Neuronal stem cell (in vitro differentiated cells): ENCODE results near the gene BNC1.
"Not testable (repeated sequence)": the region's sequence is repeated elsewhere in the genome, so short reads cannot be mapped to it uniquely, and the experiment has no call there.

ENCODE experiments used
- DNase-seq: peaks from one replicate; pipeline ENCODE4 v3.0.0-alpha.2; 2013; ENCODE audit warnings: low spot score
- H2AFZ ChIP-seq: one replicate; pipeline ENCODE4 v1.6.1; 2013; ENCODE audit warnings: mild to moderate bottlenecking, low read length, inconsistent platforms
- H2AK5ac ChIP-seq: 2 replicates; pipeline ENCODE4 v1.6.1; 2013; ENCODE audit warnings: low read depth, mild to moderate bottlenecking, inconsistent platforms, low read length, moderate library complexity, mixed read lengths
- H2BK120ac ChIP-seq: 2 replicates; pipeline ENCODE4 v1.6.1; 2013; ENCODE audit warnings: low read depth, mild to moderate bottlenecking, inconsistent platforms, low read length, moderate library complexity, mixed read lengths
- H2BK12ac ChIP-seq: one replicate; pipeline ENCODE4 v1.6.1; 2013; ENCODE audit warnings: low read length, inconsistent platforms
- H2BK15ac ChIP-seq: 2 replicates; pipeline ENCODE4 v1.6.1; 2013; ENCODE audit warnings: mild to moderate bottlenecking, low read length, inconsistent platforms, mixed read lengths
- H2BK5ac ChIP-seq: one replicate; pipeline ENCODE4 v1.6.1; 2013; ENCODE audit warnings: inconsistent platforms, mild to moderate bottlenecking, low read length, moderate library complexity
- H3K14ac ChIP-seq: one replicate; pipeline ENCODE4 v1.6.1; 2013; ENCODE audit warnings: low read length, inconsistent platforms
- H3K18ac ChIP-seq: 2 replicates; pipeline ENCODE4 v1.6.1; 2013; ENCODE audit warnings: low read length, inconsistent platforms
- H3K23ac ChIP-seq: 2 replicates; pipeline ENCODE4 v1.6.1; 2013; ENCODE audit warnings: low read depth, mild to moderate bottlenecking, mixed read lengths, low read length, inconsistent platforms; ENCODE audit not compliant: poor library complexity
- H3K27ac ChIP-seq: replicated peaks from 3 replicates; pipeline ENCODE4 v1.5.1; 2013; ENCODE audit warnings: low read length, inconsistent platforms
- H3K27me3 ChIP-seq, 3 experiments: 2 replicates each; pipeline ENCODE4 v1.6.1; 2013; ENCODE audit warnings: low read length in 3 of 3, mild to moderate bottlenecking in 2 of 3, inconsistent platforms in 1 of 3, low read depth in 1 of 3, mixed read lengths in 1 of 3, moderate library complexity in 1 of 3; ENCODE audit not compliant: control insufficient read depth in 3 of 3, insufficient read depth in 3 of 3
- H3K36me3 ChIP-seq, 2 donors: replicated peaks in 1 of 2; 2 replicates each; pipeline ENCODE4 v1.6.1; 2013; ENCODE audit warnings: low read length in 2 of 2; ENCODE audit not compliant: control insufficient read depth in 2 of 2, insufficient read depth in 2 of 2
- H3K4ac ChIP-seq: 2 replicates; pipeline ENCODE4 v1.6.1; 2013; ENCODE audit warnings: inconsistent platforms, mild to moderate bottlenecking, low read length, moderate library complexity
- H3K4me1 ChIP-seq, 2 donors: 1 replicate in 1 of 2; 2 replicates in 1 of 2; pipeline ENCODE4 v1.6.1; 2013; ENCODE audit warnings: low read length in 2 of 2, low read depth in 1 of 2; ENCODE audit not compliant: control insufficient read depth in 2 of 2, insufficient read depth in 1 of 2
- H3K4me2 ChIP-seq: one replicate; pipeline ENCODE4 v1.6.1; 2013; ENCODE audit warnings: mild to moderate bottlenecking, low read length, inconsistent platforms; ENCODE audit not compliant: insufficient read depth, poor library complexity, severe bottlenecking
- H3K4me3 ChIP-seq, 2 donors: 2 replicates each; pipeline ENCODE4 v1.5.1; 2013; ENCODE audit warnings: low read length in 2 of 2, mild to moderate bottlenecking in 2 of 2, inconsistent platforms in 1 of 2, moderate library complexity in 1 of 2
- H3K79me1 ChIP-seq: one replicate; pipeline ENCODE4 v1.6.1; 2013; ENCODE audit warnings: low read depth, mild to moderate bottlenecking, inconsistent platforms, low read length, moderate library complexity
- H3K9ac ChIP-seq: one replicate; pipeline ENCODE4 v1.6.1; 2013; ENCODE audit warnings: mild to moderate bottlenecking, low read depth, low read length, inconsistent platforms; ENCODE audit not compliant: poor library complexity
- H3K9me3 ChIP-seq, 2 donors: replicated peaks in 1 of 2; 2 replicates each; pipeline versions ENCODE3 to v1.6.1; 2013; ENCODE audit warnings: low read length in 2 of 2, mild to moderate bottlenecking in 2 of 2, inconsistent platforms in 1 of 2, low read depth in 1 of 2, mixed read lengths in 1 of 2, moderate library complexity in 1 of 2; ENCODE audit not compliant: control insufficient read depth in 2 of 2, insufficient read depth in 1 of 2
- H4K8ac ChIP-seq: one replicate; pipeline ENCODE4 v1.6.1; 2013; ENCODE audit warnings: low read depth, mild to moderate bottlenecking, inconsistent platforms, low read length, moderate library complexity
- H4K91ac ChIP-seq: one replicate; pipeline ENCODE4 v1.6.1; 2013; ENCODE audit warnings: low read length, low read depth, mild to moderate bottlenecking, inconsistent platforms; ENCODE audit not compliant: poor library complexity
- WGBS, 2 donors: extraction: QIAGEN DNeasy Blood & Tissue Kit; methylation state at CpG; one replicate each; pipeline ENCODE4 v1.1.7; 2013; ENCODE audit warnings: missing lambda C conversion rate in 2 of 2, mixed read lengths in 1 of 2; ENCODE audit not compliant: insufficient read length in 2 of 2, insufficient replicate concordance in 1 of 2; ENCODE audit errors: extremely low coverage in 2 of 2; 5-methylcytosine and 5-hydroxymethylcytosine counted together

The BNC1 gene

GRCh38 chr15:83230242-83230641, 54.2 kb downstream of the BNC1 start:
- H3K9me3 ChIP-seq, result no peaks in the 10 kb centered on the region
- H3K18ac ChIP-seq, result no peak overlapping the region
- no peak overlapping the region for H2BK15ac ChIP-seq
- no peak overlapping the region for H3K4ac ChIP-seq
- no peak overlapping the region for H3K27ac ChIP-seq
- H3K79me1 ChIP-seq, result peaks cover 1% of the 10 kb centered on the region
- H3K14ac ChIP-seq, result no peak overlapping the region
- no CpG with 5 or more reads among the region's 21 CpGs for WGBS, 2 donors
- H3K36me3 ChIP-seq, result no peaks in the 10 kb centered on the region
- no peak for DNase-seq
- H2AFZ ChIP-seq, result no peak overlapping the region
- no peak overlapping the region for H2BK120ac ChIP-seq
- H2BK5ac ChIP-seq, result no peak overlapping the region
- H3K4me3 ChIP-seq, result no peak overlapping the region
- no peak overlapping the region for H3K9ac ChIP-seq
- no peak overlapping the region for H2BK12ac ChIP-seq
- no peak overlapping the region for H3K23ac ChIP-seq
- H4K8ac ChIP-seq, result no peak overlapping the region
- no peak overlapping the region for H4K91ac ChIP-seq
- H2AK5ac ChIP-seq, result no peak overlapping the region
- H3K4me1 ChIP-seq, result no peaks in the 10 kb centered on the region
- no peak overlapping the region for H3K4me2 ChIP-seq
- no peaks in the 10 kb centered on the region for H3K27me3 ChIP-seq

GRCh38 chr15:83225449-83225848, 59.0 kb downstream of the BNC1 start:
- DNase-seq, result no peak
- no peak overlapping the region for H3K9ac ChIP-seq
- no peak overlapping the region for H3K14ac ChIP-seq
- H3K9me3 ChIP-seq, result peaks cover 0 to 10% of the 10 kb centered on the region in 2 donors
- H4K8ac ChIP-seq, result no peak overlapping the region
- no peak overlapping the region for H2AK5ac ChIP-seq
- no peak overlapping the region for H2AFZ ChIP-seq
- H3K4me2 ChIP-seq, result no peak overlapping the region
- H3K4me3 ChIP-seq, result no peak overlapping the region
- H3K4me1 ChIP-seq, result no peaks in the 10 kb centered on the region
- no peak overlapping the region for H2BK15ac ChIP-seq
- no peak overlapping the region for H3K27ac ChIP-seq
- no CpG with 5 or more reads among the region's 9 CpGs for WGBS, 2 donors
- no peak overlapping the region for H3K18ac ChIP-seq
- no peak overlapping the region for H2BK12ac ChIP-seq
- H2BK5ac ChIP-seq, result no peak overlapping the region
- H3K36me3 ChIP-seq, result no peaks in the 10 kb centered on the region
- no peaks in the 10 kb centered on the region for H3K27me3 ChIP-seq
- no peak overlapping the region for H4K91ac ChIP-seq
- no peak overlapping the region for H3K4ac ChIP-seq
- no peak overlapping the region for H3K23ac ChIP-seq
- H3K79me1 ChIP-seq, result no peaks in the 10 kb centered on the region
- H2BK120ac ChIP-seq, result no peak overlapping the region

- WGBS, 2 donors, result no CpG with 5 or more reads among the region's 9 CpGs
- H3K23ac ChIP-seq, H3K27me3 ChIP-seq, H3K14ac ChIP-seq, H2AK5ac ChIP-seq, H3K4ac ChIP-seq, H4K91ac ChIP-seq, H3K4me3 ChIP-seq, H3K18ac ChIP-seq, H3K36me3 ChIP-seq, DNase-seq, H2BK15ac ChIP-seq, H2BK12ac ChIP-seq, H3K9ac ChIP-seq, H3K27ac ChIP-seq, H2BK5ac ChIP-seq, H2BK120ac ChIP-seq, H4K8ac ChIP-seq, H2AFZ ChIP-seq, H3K4me2 ChIP-seq, H3K4me1 ChIP-seq, H3K79me1 ChIP-seq: not testable (repeated sequence)
- H3K9me3 ChIP-seq, result peaks cover 0 to 16% of the 10 kb centered on the region in 2 donors
Observed at GRCh38 chr15:83221781-83222180, 62.7 kb downstream of the BNC1 start.

DNA sequence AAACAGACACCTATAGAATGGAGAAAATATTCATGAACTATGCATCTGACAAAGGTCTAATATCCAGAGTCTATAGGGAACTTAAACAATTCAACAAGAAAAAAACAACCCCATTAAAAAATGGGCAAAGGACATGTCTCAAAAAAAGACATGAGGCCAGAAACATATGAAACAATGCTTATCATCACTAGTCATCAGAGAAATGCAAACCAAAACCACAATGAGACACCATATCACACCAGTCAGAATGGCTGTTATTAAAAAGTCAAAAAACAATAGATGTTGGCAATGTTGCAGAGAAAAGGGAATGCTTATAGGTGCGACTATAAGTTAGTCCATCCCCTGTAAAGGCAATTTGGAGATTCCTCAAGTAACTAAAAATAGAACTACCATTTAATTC, 65.4 kb downstream of the BNC1 start:
- Histone ChIP-seq H2BK120ac (no peak overlapping the region), H3K4ac (no peak overlapping the region)

More for the DNA sequence above, 65.4 kb downstream of the BNC1 start:
- Histone ChIP-seq H3K4me3 (no peak overlapping the region), H3K79me1 (no peaks in the 10 kb centered on the region), H3K36me3 (no peaks in the 10 kb centered on the region), H3K9ac (no peak overlapping the region), H4K91ac (no peak overlapping the region), H2BK5ac (no peak overlapping the region), H3K27me3 (no peaks in the 10 kb centered on the region), H2AK5ac (no peak overlapping the region), H3K9me3 (peaks cover 0 to 21% of the 10 kb centered on the region in 2 donors), H3K18ac (no peak overlapping the region), H3K4me2 (no peak overlapping the region), H2BK12ac (no peak overlapping the region), H3K27ac (no peak overlapping the region), H3K23ac (no peak overlapping the region), H3K14ac (no peak overlapping the region), H2BK15ac (no peak overlapping the region), H2AFZ (no peak overlapping the region), H3K4me1 (no peaks in the 10 kb centered on the region), H4K8ac (no peak overlapping the region)
- no peak for DNase-seq
- WGBS, 2 donors, result no CpG with 5 or more reads among the region's 1 CpG
